Esophagus (tissue), 2 donors: ENCODE measurements around the gene MBD3L5. TPM values are rescaled to one million over a fixed set of nuclear protein-coding genes. Genes with fewer than 3 reads are reported as not detected.
"Not testable (repeated sequence)": the region's sequence is repeated elsewhere in the genome, so short reads cannot be mapped to it uniquely, and the experiment has no call there.

ENCODE experiments used
- H3K27ac ChIP-seq, 2 donors: one replicate each; pipeline ENCODE4 v1.5.1; 2013; ENCODE audit warnings: low read depth in 2 of 2, mild to moderate bottlenecking in 2 of 2, inconsistent platforms in 1 of 2, low read length in 1 of 2, moderate library complexity in 1 of 2
- H3K27me3 ChIP-seq, 2 donors: one replicate each; pipeline ENCODE4 v1.6.1; 2013; ENCODE audit warnings: low read length in 2 of 2, control low read depth in 1 of 2, mild to moderate bottlenecking in 1 of 2; ENCODE audit not compliant: insufficient read depth in 2 of 2, control insufficient read depth in 1 of 2
- H3K36me3 ChIP-seq, 2 donors: one replicate each; pipeline ENCODE4 v1.6.1; 2013; ENCODE audit warnings: low read length in 1 of 2; ENCODE audit not compliant: control insufficient read depth in 2 of 2, insufficient read depth in 2 of 2
- H3K4me1 ChIP-seq, 2 donors: one replicate each; pipeline ENCODE4 v1.6.1; 2013; ENCODE audit warnings: low read length in 1 of 2; ENCODE audit not compliant: control insufficient read depth in 2 of 2, insufficient read depth in 2 of 2
- H3K4me3 ChIP-seq, 2 donors: one replicate each; pipeline ENCODE4 v1.5.1; 2013; ENCODE audit warnings: low read length in 2 of 2, mild to moderate bottlenecking in 2 of 2, low read depth in 1 of 2, moderate library complexity in 1 of 2
- H3K9me3 ChIP-seq, 2 donors: one replicate each; pipeline ENCODE4 v1.6.1; 2013; ENCODE audit warnings: mild to moderate bottlenecking in 2 of 2, low read depth in 1 of 2, low read length in 1 of 2, moderate library complexity in 1 of 2; ENCODE audit not compliant: control insufficient read depth in 2 of 2, insufficient read depth in 1 of 2
- WGBS, 2 donors: extraction: QIAGEN DNeasy Blood & Tissue Kit; methylation state at CpG; one replicate each; pipeline ENCODE4 v1.1.7; 2013; 5-methylcytosine and 5-hydroxymethylcytosine counted together
- polyA plus RNA-seq, 2 donors: library from polyadenylated mRNA; stranded (reverse); fragments of 200-250 nt; gene quantifications; one replicate each; pipeline ENCODE4 v1.2.3, GENCODE V29; 2013
- donor health status: healthy with polysubstance abuse.
- donor health status: Bipolar disorder and iron deficiency.

The MBD3L5 gene
- polyA plus RNA-seq, 2 donors = not detected

GRCh38 chr19:7041563-7041962 lies 11.2 kb downstream of the MBD3L5 start:
- not testable (repeated sequence) for H3K9me3 ChIP-seq, H3K4me3 ChIP-seq, H3K27me3 ChIP-seq, H3K4me1 ChIP-seq, H3K27ac ChIP-seq, H3K36me3 ChIP-seq
- no CpG with 5 or more reads among the region's 2 CpGs for WGBS, 2 donors

- H3K4me1 ChIP-seq, H3K36me3 ChIP-seq, H3K4me3 ChIP-seq, H3K9me3 ChIP-seq, H3K27ac ChIP-seq, H3K27me3 ChIP-seq: not testable (repeated sequence)
- WGBS, 2 donors = no CpG with 5 or more reads among the region's 7 CpGs
These were observed 18.6 kb downstream of the MBD3L5 start, which contains the start of gene MBD3L2 for GRCh38 chr19:7049021-7049420. TSS of gene MBD3L2 (plus strand) at chr19:7049321. CDS start at chr19:7049374, 53 bp downstream.

DNA sequence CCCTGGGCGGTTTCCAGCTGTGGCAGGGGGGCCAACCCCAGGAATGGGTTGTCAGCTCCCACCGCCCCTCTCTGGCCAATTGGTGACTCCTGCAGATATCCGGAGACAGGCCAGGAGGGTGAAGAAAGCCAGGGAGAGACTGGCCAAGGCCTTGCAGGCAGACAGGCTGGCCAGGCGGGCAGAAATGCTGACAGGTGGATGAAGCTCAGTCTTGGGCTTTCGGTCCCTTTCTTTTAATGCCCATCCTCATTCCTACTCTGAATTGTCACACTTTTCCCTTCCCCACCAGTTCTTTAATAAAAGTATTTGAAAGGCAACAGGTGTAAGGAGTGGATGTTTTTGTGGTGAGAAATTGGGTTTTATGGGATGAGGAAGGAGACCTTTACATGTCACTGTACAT lies 21.0 kb downstream of the MBD3L5 start:
- not testable (repeated sequence) for H3K27me3 ChIP-seq, H3K9me3 ChIP-seq, H3K27ac ChIP-seq, H3K4me3 ChIP-seq, H3K36me3 ChIP-seq, H3K4me1 ChIP-seq
- 76 to 98% methylated on average over 2 of the region's 5 CpGs for WGBS, 2 donors

DNA sequence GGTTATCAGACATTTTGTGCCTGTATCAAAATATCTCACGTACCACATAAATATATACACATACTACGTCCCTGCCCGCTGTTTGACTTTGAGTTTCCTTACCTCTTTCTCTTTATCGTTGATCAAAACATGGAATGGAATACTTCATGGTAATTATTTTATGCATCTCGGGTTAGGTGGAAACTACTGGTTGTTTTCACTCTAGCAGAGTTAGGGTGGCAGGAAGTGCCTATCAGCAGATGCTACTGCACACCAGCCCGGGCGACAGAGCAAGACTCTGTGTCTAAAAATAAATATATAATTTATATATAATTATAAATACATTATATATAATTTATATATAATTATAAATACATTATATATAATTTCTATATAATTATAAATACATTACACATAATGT lies 22.5 kb downstream of the MBD3L5 start:
- H3K27me3 ChIP-seq, H3K4me3 ChIP-seq, H3K36me3 ChIP-seq, H3K4me1 ChIP-seq, H3K9me3 ChIP-seq, H3K27ac ChIP-seq: not testable (repeated sequence)
- WGBS, 2 donors = 88 to 93% methylated on average over 7 of the region's 7 CpGs

DNA sequence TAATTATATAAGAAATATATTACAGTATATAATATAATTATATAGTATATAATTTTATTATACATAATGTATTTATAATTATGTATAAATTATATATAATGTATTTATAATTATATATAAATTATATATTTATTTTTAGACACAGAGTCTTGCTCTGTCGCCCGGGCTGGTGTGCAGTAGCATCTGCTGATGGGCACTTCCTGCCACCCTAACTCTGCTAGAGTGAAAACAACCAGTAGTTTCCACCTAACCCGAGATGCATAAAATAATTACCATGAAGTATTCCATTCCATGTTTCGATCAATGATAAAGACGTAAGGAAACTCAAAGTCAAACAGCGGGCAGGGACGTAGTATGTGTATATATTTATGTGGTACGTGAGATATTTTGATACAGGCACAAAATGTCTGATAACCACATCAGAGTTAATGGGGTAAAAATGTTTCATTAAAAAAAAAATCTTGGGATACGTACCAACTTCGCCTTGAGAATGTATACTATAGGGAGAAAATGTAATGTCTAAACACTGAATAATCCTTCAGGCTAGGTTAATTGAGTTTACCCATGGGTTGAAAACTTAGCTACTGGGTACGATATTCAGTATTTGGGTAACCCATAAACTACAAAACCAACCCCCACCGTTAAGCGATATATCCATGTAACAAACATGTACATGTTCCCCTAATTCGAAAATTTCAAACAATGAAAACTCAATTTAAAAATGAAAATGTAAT lies 24.4 kb downstream of the MBD3L5 start:
- WGBS, 2 donors = 94% methylated on average over 12 of the region's 14 CpGs
- not testable (repeated sequence) for H3K4me3 ChIP-seq, H3K4me1 ChIP-seq

DNA sequence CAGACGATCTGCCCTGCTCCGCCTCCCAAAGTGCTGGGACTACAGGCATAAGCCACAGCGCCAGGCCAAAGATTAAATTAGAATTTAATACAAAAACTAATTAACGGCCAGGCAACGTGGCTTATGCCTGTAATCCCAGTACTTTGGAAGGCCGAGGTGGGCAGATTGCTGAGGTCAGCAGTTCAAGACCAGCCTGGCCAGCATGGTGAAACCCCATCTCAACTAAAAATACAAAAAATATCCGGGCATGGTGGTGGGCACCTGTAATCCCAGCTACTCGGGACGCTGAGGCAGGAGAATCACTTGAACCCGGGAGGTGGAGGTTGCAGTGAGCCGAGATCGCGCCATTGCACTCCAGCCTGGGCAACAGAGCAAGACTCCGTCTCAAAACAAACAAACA lies 25.3 kb downstream of the MBD3L5 start:
- not testable (repeated sequence) for H3K36me3 ChIP-seq, H3K27me3 ChIP-seq, H3K4me1 ChIP-seq, H3K9me3 ChIP-seq, H3K4me3 ChIP-seq, H3K27ac ChIP-seq
- WGBS, 2 donors = 92 to 93% methylated on average over 12 of the region's 14 CpGs

More for the DNA sequence above, 24.4 kb downstream of the MBD3L5 start:
- not testable (repeated sequence) for H3K36me3 ChIP-seq, H3K27ac ChIP-seq, H3K9me3 ChIP-seq, H3K27me3 ChIP-seq

DNA sequence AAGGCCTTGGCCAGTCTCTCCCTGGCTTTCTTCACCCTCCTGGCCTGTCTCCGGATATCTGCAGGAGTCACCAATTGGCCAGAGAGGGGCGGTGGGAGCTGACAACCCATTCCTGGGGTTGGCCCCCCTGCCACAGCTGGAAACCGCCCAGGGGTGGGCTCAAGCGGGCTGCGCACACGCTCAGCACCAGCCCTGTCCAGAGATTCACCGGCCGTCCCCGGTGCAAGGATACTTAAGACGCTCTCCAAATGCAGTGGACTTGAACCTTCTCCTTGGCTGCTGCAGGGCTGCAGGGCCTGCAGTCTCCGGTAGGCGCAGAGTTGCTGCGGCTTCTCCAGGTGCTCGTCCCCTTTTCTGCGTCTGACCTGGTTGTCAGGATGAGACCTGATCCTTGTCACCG lies 26.0 kb downstream of the MBD3L5 start:
- H3K27me3 ChIP-seq, H3K27ac ChIP-seq, H3K36me3 ChIP-seq, H3K4me3 ChIP-seq, H3K9me3 ChIP-seq, H3K4me1 ChIP-seq: not testable (repeated sequence)
- 82 to 92% methylated on average over 8 of the region's 16 CpGs for WGBS, 2 donors

GRCh38 chr19:7058576-7058975 lies 28.2 kb downstream of the MBD3L5 start, which contains the start of gene MBD3L3:
TSS of gene MBD3L3 (minus strand) at chr19:7058676. CDS start at chr19:7058605, 71 bp downstream.
- not testable (repeated sequence) for H3K4me3 ChIP-seq, H3K4me1 ChIP-seq, H3K27me3 ChIP-seq, H3K27ac ChIP-seq, H3K36me3 ChIP-seq, H3K9me3 ChIP-seq
- no CpG with 5 or more reads among the region's 8 CpGs for WGBS, 2 donors

DNA sequence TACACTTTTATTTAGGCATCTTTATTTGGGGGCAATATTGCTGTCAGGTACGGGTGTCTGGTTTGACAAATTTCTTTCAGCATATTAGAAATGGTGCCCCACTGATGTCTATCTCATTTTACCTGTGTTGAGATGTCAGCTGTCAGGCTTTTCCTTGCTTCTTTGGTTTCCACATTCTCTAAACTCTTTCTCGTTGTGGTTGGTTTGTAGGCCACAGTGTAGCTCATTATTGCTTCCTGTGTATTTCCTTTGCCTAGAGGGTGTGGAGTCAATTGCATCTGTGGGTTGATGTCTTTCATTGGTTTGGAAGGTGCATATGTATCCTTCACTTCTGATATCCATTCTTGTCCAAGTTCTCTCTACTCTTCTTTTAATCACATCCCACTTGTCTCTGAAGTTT lies 29.6 kb downstream of the MBD3L5 start:
- not testable (repeated sequence) for H3K36me3 ChIP-seq, H3K27me3 ChIP-seq, H3K9me3 ChIP-seq

GRCh38 chr19:7063339-7063738 lies 33.0 kb downstream of the MBD3L5 start:
- Histone ChIP-seq H3K27me3 (no peaks in the 10 kb centered on the region), H3K4me3 (no peak overlapping the region), H3K27ac (no peak overlapping the region), H3K4me1 (no peaks in the 10 kb centered on the region), H3K36me3 (no peaks in the 10 kb centered on the region), H3K9me3 (no peaks in the 10 kb centered on the region)
- WGBS, 2 donors = 83 to 85% methylated on average over 4 of the region's 4 CpGs

More for the DNA sequence above, 29.6 kb downstream of the MBD3L5 start:
- H3K4me1 ChIP-seq, H3K4me3 ChIP-seq, H3K27ac ChIP-seq: not testable (repeated sequence)
- WGBS, 2 donors = 53 to 64% methylated on average over 1 of the region's 2 CpGs
